ENCODE data around the gene CLK2.
A peak's percentile ranks its signal among the peaks of the same experiment; 100 is the strongest.
"Not testable (repeated sequence)": the region's sequence is repeated elsewhere in the genome, so short reads cannot be mapped to it uniquely, and the experiment has no call there.

Gene CLK2

DNA sequence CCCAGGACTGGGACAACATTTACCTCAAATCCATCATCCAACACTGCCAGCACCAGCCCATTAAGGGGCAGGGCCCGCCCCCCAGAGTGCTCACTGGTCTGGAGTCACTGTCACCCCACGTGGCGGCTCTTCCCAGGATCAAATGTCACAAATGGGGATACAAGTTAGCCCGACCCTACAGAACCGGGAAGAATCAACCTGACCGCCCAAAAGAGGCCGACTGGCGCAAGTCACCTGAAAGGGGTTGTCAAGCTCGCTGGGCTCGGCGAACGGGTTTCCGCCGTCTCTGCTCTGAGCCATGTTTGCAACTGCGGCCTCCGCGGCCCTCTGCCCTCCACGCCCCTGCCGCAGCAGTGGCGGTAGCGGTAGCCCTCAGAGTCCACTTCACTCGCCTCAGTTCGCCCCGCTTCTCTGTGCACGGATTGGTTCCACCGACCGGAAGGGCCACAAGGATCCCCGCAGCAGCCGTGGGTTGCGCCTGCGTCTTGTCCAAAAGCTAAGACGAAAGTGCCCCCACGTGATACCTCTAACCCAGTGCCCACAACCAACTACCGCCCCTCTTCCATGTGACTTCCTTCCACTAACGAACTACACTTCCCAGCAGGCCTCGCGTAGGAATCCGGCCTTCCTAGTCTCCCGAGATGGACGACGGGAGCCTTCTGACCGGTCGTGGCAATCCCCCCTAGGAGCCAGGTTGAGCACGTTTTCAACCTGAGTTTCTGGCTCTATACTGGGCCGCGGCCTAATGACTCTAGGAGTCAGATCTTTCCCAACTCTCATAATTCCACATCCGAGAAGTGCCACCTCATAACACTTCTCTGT lies 11.2 kb downstream of the CLK2 start, which contains the start of gene SCAMP3:
TSS of gene SCAMP3 (minus strand) at position 509 of the 822 bp plus-strand sequence. CDS start at position 300, 209 bp downstream.
- peak; percentile 94 for DNase-seq

DNA sequence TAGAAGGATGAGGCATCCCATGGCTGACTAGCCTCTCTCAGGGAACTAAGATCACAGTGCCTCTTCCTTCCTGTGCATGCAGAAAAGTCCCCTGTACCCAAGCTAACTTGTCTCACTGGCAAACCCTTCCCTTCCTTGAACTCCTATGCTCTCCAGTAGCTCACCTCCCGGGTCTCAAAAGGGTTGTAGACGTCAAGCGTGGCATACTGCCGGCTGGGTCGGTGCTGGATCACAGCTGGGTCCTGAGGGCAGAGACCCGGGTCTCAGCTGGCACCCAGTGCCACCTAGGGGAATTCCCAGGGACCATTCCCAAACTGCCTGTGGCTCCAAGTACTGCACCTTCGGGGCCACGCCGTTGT lies 11.8 kb downstream of the CLK2 start:
- no peak for DNase-seq

DNA sequence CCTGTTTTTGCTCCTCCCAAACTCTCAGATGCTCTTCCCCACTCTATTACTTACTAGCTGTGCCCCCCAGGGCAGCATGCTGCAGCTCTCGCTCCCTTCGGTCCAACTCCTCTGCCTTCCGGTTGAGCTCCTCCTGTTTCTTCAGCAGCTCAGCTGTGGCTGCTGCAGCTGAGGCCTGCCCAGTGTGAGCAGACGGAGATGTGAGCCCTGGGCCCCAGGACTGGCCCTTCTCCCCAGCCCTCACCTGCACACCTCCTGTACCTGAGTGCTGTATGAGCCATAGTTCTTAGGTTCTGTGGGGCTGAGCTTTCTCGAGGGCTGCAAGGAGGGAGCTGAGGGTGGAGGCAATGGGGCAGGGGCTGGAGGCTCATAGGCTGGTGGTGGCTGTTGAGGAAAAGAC lies 13.0 kb downstream of the CLK2 start:
- DNase-seq = no peak

DNA sequence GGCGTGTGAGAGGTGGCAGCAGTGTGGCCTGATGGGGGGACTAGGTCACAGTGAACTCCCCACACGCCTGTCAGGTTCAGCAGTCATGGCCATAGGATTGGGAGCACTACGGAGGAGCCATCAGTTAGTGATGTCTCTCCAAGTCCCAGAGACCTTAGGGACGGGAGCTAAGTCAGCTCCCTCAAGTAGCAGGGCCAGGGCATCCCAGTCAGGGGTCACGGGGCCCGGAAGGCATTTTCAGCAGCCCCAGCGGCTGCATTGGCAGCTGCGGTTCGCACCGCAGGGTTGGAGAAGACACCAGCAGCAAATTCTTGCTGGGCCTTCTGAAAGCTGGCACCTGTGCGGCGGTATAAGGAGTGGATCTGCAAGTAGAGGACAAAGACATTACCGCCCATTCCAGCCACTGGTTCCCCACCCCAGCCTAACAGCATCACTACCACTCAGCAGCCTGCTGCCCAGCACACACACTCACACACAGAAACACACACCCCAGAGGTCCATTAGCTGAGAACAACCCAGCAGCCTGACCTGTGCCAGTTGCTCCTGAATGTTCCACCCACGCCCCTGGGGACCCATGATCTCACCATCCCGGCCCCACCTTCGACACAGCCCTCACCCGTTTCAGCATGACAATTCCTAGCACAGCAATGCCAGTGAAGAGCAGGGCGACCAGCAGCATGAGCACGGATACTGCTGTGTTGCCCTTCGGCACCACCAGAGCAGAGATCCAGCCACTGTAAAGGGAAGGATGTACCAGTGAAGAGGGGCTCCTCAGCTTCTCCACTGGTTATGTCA lies 17.0 kb downstream of the CLK2 start:
- no peak for DNase-seq

DNA sequence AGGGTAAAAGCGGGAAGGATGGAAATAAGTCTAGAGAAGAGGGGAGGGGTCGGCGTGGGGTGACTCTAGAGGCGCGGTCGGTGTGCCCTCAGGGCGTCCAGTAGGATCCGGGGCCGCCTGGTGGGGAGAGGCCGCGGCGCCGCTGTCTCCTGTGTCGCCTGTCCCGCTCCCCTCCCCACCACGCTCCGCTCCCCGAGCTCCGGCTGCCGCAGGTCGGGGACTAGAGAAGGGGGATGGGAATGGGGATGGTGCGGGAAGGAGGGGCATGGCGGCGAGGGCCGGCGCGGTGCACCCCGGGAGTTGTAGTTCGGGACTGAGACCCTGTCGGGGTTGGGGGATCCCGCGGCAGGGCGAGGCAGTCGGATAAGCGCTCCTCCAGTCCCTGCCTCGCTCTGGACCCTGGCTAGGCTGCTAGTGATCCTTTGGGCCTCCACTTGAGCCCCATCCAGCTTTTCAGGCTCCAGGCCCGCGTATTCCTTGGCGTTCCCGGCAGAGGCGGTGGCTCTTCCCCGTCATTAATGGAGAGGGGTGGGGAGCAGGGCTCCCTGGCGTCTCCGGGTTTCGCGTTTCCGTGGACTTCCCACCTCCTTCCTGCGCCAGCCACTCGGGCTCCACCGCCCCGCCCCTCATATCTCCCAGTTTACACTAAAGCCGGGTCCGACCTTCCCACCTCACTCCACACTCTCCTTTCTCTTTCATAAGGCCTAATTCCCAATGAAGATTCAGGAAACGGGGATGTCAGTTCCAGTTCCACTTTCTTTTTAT lies 17.9 kb downstream of the CLK2 start, which contains the start of gene ENTREP3:
TSS of gene ENTREP3 (minus strand) at position 241 of the 765 bp plus-strand sequence. CDS start 606 bp downstream, outside the sequence.
- DNase-seq = peak; percentile 67 to 79

DNA sequence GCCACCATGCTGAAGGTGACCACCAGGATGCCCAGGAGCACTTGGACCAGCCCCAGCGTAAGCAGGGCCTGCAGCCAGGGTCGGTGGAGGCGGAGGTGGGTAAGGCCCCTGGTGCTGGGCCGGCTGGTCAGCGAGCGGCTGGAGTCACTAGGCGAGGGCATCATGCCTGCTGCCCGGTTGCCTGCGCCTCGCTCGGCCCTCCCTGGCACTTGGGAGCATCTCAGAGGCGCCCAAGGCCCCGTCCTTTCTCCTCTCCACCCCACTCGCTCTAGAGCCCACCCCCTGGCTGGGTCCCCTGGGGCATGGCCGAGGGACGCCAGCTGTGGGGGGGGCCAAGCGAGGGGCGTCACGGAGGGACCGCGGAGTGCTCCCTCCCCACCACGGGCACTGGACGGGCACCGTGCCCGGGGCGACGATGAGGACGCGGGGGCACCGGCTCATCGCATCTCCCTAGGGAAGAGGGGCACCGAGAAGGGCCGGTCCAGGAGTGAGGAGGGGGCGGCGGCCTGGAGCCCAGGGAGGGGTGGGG lies 18.5 kb downstream of the CLK2 start:
- DNase-seq = no peak

DNA sequence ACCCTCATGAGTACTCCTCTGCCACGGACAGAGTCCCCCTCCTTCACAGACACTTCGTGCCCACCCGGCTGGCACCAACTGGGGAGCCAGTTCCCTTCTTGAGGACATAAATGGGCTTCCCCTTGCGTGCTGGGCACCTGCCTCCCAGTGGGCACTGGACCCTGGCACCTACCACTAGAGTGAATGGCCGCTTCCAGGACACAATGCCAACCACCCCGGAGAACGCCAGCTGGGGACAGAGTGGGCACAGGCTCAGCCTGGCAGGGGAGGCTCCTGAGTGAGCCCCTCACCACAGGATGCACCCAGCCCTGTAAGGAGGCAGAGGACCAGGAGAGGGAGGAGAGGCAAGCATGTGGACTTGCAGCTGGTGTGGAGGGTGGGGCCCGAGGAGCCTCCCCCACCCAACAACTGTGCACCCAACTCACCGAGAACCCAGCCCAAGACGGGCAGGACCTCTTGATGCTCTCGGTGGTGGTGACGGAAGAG lies 19.0 kb downstream of the CLK2 start:
- DNase-seq = no peak

DNA sequence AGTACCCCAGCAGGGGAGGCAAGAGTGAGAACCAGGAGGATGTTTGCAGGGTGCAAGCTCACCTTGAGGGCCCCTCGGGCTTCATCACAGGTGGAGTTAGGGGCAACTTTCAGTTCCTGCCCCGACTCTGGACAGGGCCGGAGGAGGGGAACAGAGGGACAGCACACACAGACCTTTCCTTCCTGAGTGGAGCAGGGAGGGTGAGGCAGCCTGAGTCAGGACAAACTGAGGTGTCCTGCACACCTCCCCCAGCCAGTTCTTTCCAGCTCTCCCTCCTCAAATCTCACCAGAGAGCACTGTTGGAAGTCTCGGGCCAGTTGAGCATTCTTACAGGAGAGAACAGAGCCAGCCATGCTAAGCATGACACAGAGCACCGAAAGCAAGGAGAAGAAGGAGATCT lies 19.5 kb downstream of the CLK2 start:
- DNase-seq = no peak

DNA sequence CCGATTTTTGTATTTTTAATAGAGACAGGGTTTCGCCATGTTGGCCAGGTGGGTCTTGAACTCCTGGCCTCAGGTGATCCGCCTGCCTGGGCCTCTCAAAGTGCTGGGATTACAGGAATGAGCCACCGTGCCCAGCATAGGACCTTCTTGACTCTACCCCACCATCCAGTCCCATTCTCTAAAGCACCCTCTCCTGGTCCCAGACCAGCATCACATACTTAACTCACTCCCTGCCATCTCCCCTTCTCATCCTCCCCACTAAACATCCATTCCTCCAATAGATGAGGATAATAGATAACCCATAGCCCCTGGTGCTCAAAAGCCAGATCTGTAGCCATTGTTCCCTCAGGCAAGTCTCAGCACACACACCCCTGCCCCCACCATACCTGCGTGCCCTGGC lies 20.1 kb downstream of the CLK2 start:
- no peak for DNase-seq

DNA sequence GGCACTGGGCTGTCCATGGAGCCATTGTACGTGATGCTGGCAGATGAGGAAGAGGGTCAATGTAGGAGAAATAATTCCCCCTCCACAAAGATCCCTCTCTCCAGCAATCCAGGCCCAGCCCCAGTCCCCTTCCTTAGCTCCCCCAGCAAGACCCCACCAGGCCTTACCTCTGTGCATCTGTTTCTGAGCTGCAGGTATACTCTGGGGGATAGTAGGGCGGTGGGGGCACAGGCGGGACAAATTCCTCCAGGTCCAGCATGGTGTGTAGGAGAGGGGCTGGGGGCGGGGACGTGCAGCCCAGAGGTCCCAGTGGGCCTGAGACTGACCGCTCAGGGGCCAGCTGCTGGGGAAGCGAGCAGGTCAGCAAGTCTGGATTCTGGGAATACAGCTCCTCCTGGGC lies 21.7 kb downstream of the CLK2 start:
- no peak for DNase-seq

DNA sequence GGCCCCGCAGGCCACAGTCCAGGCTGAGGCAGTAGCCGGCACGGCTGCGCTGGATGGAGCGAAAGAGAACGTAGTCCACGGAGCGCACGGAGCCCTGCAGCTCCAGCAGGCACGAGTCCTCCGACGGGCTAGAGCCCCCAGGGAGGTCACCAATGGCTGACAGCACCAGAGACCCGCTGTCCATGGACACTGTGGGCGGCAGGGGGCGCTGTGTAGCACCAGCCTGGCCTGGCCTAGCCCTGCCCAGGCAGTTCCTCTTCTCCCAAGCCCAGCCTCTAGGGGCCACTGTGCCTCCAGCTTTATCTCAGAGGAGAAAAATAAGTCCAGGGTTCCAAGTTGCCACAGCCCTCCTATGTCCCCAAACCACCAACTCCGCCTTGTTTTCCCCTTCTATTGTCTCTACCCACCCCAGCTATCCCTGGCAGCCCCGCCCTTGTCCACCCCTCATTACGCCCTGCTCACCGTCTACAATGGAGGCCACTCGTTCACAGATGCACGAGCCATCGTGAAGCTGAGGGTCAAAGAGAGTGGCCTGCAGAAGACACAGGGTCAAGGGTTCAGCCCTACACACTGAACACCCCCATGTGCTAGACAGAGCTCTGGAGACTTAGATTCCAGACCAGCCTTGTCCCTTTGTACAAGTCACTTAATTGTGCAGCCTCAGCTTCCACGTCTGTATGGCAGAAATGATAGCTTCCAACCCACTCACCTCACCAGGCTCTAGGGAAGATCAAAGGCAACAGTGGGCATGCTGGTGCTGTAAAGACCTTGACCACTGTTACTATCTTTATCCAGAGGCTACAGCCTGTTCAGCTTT lies 22.5 kb downstream of the CLK2 start:
- peak; percentile 88 to 91 for DNase-seq

DNA sequence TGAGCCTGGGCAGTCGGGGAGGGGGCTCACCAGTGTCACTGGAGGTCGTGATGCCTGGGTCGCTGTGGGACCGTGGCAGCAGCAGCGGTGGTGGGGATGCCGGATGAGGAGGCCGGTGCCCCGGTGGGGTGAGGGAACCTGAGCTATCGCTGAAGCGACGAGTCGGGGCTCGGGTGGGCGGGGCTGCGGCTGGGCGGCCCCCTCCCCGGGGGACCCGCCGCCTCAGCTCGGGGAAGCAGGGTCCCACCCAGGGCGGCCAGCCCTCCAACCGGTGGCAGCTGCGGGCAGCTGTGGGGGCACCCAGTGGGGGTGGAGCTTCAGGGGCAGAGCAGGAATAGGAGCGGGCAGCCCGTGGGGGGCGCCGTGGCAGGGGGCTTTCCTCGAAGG lies 23.1 kb downstream of the CLK2 start:
- no peak for DNase-seq

DNA sequence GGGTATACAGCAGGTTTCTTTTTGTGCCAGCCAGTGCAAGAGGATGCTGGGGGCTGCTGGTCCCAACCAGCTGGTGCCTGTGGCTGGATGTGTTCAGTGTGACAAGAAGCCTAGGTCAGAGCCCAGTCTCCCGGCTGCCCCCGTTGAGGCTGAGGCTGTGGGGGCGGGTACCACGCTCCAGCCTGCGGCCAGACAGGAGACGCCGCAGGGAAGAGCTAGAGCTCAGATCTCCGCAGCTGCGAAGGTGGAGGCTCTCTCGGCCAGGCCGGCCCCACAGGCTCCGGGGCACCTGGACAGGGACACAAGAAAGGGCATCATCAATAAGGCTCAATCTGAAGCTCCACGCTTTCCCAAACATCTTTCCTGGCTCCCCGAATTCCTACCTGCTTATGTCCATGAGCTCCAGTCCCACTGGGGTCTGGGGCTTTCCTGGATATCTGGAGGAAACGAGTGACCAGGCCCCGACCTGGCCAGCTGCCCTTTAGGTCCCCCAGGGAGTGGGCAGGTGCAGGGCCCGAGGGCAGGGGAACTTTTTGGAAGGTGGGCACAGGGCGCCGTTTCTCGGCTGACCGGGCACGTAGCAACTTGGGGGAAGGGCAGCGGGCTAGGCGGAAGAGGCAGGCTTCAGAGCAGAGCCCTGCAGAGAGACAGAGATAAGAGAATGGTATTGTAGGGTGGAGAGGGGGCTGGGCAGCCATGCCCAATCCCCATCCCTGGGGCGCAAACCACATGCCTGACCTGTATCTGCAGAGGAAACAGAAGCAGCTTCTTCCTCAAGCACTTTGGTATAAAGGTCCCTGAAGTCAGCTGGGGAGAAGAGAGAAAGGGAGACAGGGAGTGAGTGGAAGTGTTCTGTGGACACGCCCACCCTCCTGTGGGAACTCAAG lies 25.4 kb downstream of the CLK2 start:
- no peak for DNase-seq

DNA sequence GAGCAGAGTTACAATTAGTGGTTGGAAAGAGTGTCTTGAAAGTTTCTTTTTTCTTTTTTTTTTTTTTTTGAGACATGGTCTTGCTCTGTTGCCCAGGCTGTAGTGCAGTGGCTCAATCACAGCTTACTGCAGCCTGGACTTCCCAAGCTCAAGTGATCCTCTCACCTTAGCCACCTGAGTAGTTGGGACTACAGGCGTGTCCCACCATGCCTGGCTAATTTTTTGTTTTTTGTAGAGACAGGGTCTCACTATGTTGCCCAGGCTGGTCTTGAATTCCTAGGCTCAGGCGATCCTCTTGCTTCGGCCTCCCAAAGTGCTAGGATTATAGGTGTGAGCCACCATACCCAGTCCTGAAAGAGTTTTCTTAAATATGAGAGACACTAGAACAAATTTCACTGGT lies 26.5 kb downstream of the CLK2 start:
- not testable (repeated sequence) for DNase-seq

DNA sequence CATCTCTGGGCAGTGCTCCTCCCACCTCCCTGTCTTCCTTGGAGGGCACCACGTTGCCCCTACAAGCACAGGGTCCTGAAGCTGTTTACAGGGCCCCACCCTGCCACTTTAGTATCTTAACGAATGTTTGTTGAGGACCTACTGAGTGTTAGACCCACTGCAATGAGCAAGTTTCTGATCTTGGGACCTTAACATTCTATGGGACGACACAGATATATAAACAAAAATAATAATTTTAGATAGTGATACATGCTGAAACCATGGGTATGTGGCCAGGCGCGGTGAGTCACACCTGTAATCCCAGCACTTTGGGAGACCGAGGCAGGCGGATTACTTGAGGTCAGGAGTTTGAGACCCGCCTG lies 28.2 kb downstream of the CLK2 start:
- DNase-seq = no peak

DNA sequence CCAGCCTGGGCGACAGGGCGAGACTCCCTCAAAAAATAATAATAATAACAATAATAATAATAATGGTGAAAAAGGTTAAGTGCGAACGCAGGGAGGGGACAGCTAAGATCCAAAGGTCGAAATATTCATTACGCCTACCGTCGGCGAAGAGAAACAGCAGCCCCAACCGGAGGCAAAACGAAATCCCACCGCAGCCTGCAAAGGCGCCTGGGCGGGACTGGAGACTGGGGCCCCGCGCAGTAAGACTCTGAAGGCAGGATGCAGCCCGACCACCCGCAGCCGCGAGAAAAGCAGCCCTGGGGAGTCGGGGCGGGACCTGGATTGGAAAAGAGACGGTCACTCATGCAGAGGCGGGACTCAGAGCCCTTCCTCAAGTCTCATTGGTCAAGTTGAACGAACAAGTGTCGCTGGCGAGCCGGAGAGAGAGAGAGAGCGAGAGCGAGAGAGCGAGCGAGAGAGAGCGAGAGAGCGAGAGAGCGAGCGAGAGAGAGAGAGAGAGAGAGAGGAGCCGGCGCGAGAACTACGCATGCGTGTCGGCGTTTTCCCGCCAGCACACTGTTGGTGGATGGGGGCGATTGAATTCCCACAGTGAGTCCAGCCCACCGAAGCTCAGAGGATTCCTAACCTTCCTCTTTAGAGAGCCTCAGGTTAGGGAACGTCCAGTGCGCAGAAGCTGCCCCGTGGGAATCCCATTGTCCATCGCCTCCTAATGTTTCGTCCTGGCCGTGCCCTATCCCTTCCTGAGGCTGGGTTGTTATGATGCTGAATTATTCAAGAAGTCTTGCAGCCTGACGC lies 28.7 kb downstream of the CLK2 start:
- DNase-seq = peak; percentile 96 to 99

DNA sequence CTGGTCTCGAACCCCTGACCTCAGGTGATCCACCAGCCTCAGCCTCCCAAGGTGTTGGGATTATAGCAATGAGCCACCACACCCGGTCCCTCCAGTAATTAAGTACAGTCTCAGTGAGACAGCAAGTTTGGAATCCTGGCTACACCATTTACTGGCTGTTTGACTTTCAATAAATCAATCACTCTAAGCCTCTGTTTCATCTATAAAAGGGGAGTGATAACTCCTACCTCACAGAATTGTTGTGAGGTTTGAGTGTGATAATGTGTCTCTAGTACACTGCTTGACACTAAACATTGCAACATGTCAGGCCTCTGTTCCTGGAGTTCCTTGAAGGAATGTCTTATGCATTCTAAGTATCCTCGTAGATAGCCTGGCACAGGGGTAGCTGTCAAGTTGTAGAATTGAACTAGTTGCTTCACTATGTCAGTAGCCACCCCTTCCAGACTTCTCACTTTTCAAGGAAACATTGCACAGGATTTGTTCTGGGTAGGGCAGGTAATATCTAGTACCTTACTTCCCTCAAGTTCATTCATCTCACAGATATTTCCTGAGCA lies 30.4 kb downstream of the CLK2 start:
- no peak for DNase-seq

DNA sequence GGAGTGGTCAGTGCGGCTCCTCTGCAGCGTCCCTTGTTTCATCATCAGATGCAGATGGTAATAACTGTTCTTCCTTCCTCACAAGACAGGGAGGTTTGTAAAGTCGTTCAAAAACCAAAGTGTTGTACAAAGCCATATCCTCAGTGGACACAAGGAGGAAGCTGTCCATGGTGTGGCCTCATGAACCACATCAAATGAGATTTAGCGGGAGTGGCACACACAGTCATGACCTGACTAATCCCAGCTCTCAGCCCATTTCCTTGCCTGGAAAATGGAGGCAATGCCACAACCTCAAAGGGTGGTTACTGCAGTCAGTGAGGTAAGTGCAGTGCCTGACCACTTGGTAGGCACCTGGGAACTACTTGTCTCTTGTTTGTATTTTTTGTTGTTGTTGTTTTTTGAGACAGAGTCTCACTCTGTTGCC lies 31.5 kb downstream of the CLK2 start:
- no peak for DNase-seq

DNA sequence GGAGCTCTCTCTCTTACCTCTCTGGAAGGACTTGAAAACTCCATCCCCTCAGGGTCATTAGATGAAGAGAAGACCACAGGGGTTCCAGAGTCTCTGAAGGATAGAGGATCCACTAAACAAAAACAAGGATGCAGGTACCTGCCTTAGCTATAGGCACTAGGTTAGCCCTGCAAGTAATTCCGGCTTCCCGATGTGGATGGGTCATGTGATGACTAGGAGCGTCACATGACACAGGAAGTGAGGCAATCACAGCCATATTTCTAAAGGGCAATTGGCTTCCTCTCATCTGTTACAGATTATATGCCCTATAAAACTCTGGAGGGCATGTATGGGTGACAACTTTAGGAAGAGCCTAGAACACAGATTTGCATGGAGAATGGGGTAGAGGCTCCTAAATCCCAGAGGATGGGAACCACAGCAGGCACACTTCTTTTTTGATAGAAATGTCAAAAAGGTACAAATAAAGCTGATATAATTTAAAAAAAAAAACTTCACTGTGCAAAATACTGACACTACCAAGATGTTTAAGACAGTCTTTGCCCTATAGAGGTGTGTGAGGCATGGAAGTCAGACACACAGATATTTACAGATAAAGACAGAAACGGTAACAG lies 32.1 kb downstream of the CLK2 start:
- peak; percentile 43 to 78 for DNase-seq
